HUES48 (cell line): ENCODE data around the gene DCLRE1A.
"Not testable (repeated sequence)": the region's sequence is repeated elsewhere in the genome, so short reads cannot be mapped to it uniquely, and the experiment has no call there.

Experiments used
- H3K27ac ChIP-seq: one replicate; pipeline ENCODE4 v1.7.0; 2013; ENCODE audit warnings: low read depth, low read length, inconsistent platforms
- H3K27me3 ChIP-seq: 2 replicates; pipeline ENCODE4 v1.6.1; 2013; ENCODE audit warnings: mild to moderate bottlenecking, low read length; ENCODE audit not compliant: control insufficient read depth, insufficient read depth
- H3K36me3 ChIP-seq: 2 replicates; pipeline ENCODE4 v1.6.1; 2013; ENCODE audit warnings: low read length; ENCODE audit not compliant: control insufficient read depth, insufficient read depth
- H3K4me1 ChIP-seq: 2 replicates; pipeline ENCODE4 v1.6.1; 2013; ENCODE audit warnings: mild to moderate bottlenecking, low read length; ENCODE audit not compliant: control insufficient read depth, insufficient read depth
- H3K4me3 ChIP-seq: 2 replicates; pipeline ENCODE4 v1.5.1; 2013; ENCODE audit warnings: mild to moderate bottlenecking, low read depth, low read length
- H3K9ac ChIP-seq: 2 replicates; pipeline ENCODE4 v1.6.1; 2013; ENCODE audit warnings: mild to moderate bottlenecking, low read depth, low read length, moderate library complexity
- H3K9me3 ChIP-seq: 2 replicates; pipeline ENCODE4 v1.6.1; 2013; ENCODE audit warnings: low read length; ENCODE audit not compliant: control insufficient read depth, insufficient read depth

DCLRE1A gene

GRCh38 chr10:113857210-113857609 lies 3.3 kb upstream of the DCLRE1A start:
- Histone ChIP-seq H3K27ac (no peak overlapping the region), H3K4me3 (no peak overlapping the region), H3K9ac (no peak overlapping the region)

GRCh38 chr10:113856563-113856962 lies 2.7 kb upstream of the DCLRE1A start:
- Histone ChIP-seq H3K4me1 (peaks cover 22% of the 10 kb centered on the region), H3K4me3 (peak overlapping the region; percentile 88), H3K36me3 (peaks cover 35% of the 10 kb centered on the region), H3K27ac (no peak overlapping the region), H3K27me3 (no peaks in the 10 kb centered on the region), H3K9me3 (no peaks in the 10 kb centered on the region), H3K9ac (no peak overlapping the region)

More at GRCh38 chr10:113857210-113857609, 3.3 kb upstream of the DCLRE1A start:
- no peaks in the 10 kb centered on the region for H3K27me3 ChIP-seq
- peaks cover 41% of the 10 kb centered on the region for H3K36me3 ChIP-seq
- H3K4me1 ChIP-seq, result peaks cover 22% of the 10 kb centered on the region
- H3K9me3 ChIP-seq, result no peaks in the 10 kb centered on the region

- Histone ChIP-seq H3K4me1 (peaks cover 27% of the 10 kb centered on the region), H3K27ac (peak overlapping the region; percentile 94), H3K4me3 (peak overlapping the region; percentile 88), H3K9me3 (no peaks in the 10 kb centered on the region), H3K9ac (peak overlapping the region; percentile 92), H3K27me3 (no peaks in the 10 kb centered on the region), H3K36me3 (peaks cover 19% of the 10 kb centered on the region)
Measured at GRCh38 chr10:113854761-113855588, 1.1 kb upstream of the DCLRE1A start.

- no peaks in the 10 kb centered on the region for H3K9me3 ChIP-seq
- peaks cover 27% of the 10 kb centered on the region for H3K4me1 ChIP-seq
- peaks cover 11% of the 10 kb centered on the region for H3K36me3 ChIP-seq
- H3K27ac ChIP-seq, result peak overlapping the region; percentile 94
- H3K27me3 ChIP-seq, result no peaks in the 10 kb centered on the region
- peak overlapping the region; percentile 92 for H3K9ac ChIP-seq
- peak overlapping the region; percentile 88 for H3K4me3 ChIP-seq
Measured at GRCh38 chr10:113853578-113854012, 287 bp downstream of the DCLRE1A start.

- H3K27ac ChIP-seq, result no peak overlapping the region
- H3K9me3 ChIP-seq, result no peaks in the 10 kb centered on the region
- H3K36me3 ChIP-seq, result peaks cover 26% of the 10 kb centered on the region
- H3K27me3 ChIP-seq, result no peaks in the 10 kb centered on the region
- peaks cover 12% of the 10 kb centered on the region for H3K4me1 ChIP-seq
- no peak overlapping the region for H3K9ac ChIP-seq
- H3K4me3 ChIP-seq, result no peak overlapping the region
Measured at GRCh38 chr10:113849946-113850345, 3.9 kb downstream of the DCLRE1A start.

- peaks cover 31% of the 10 kb centered on the region for H3K36me3 ChIP-seq
- H3K27me3 ChIP-seq, result no peaks in the 10 kb centered on the region
- H3K4me1 ChIP-seq, result peaks cover 14% of the 10 kb centered on the region
- H3K9ac ChIP-seq, result no peak overlapping the region
- no peaks in the 10 kb centered on the region for H3K9me3 ChIP-seq
- H3K27ac ChIP-seq, result no peak overlapping the region
- H3K4me3 ChIP-seq, result no peak overlapping the region
Measured at GRCh38 chr10:113849140-113849803, 4.6 kb downstream of the DCLRE1A start.

- no peak overlapping the region for H3K27ac ChIP-seq
- H3K9me3 ChIP-seq, result no peaks in the 10 kb centered on the region
- H3K4me1 ChIP-seq, result peaks cover 10% of the 10 kb centered on the region
- H3K4me3 ChIP-seq, result no peak overlapping the region
- peaks cover 48% of the 10 kb centered on the region for H3K36me3 ChIP-seq
- H3K27me3 ChIP-seq, result no peaks in the 10 kb centered on the region
- no peak overlapping the region for H3K9ac ChIP-seq
Measured at GRCh38 chr10:113846036-113846435, 7.8 kb downstream of the DCLRE1A start.

- H3K4me3 ChIP-seq, result no peak overlapping the region
- no peak overlapping the region for H3K9ac ChIP-seq
- peaks cover 50% of the 10 kb centered on the region for H3K36me3 ChIP-seq
Measured at GRCh38 chr10:113843972-113844485, 9.9 kb downstream of the DCLRE1A start.

GRCh38 chr10:113842171-113842570 lies 11.7 kb downstream of the DCLRE1A start:
- peaks cover 50% of the 10 kb centered on the region for H3K36me3 ChIP-seq
- no peak overlapping the region for H3K27ac ChIP-seq
- no peak overlapping the region for H3K9ac ChIP-seq
- no peaks in the 10 kb centered on the region for H3K27me3 ChIP-seq
- H3K9me3 ChIP-seq, result no peaks in the 10 kb centered on the region
- H3K4me1 ChIP-seq, result peaks cover 5% of the 10 kb centered on the region
- H3K4me3 ChIP-seq, result no peak overlapping the region

More at GRCh38 chr10:113843972-113844485, 9.9 kb downstream of the DCLRE1A start:
- no peak overlapping the region for H3K27ac ChIP-seq
- H3K4me1 ChIP-seq, result peaks cover 5% of the 10 kb centered on the region
- no peaks in the 10 kb centered on the region for H3K27me3 ChIP-seq
- H3K9me3 ChIP-seq, result no peaks in the 10 kb centered on the region

GRCh38 chr10:113828567-113828966 lies 25.3 kb downstream of the DCLRE1A start:
- not testable (repeated sequence) for H3K36me3 ChIP-seq, H3K9me3 ChIP-seq, H3K9ac ChIP-seq, H3K27ac ChIP-seq, H3K4me3 ChIP-seq, H3K4me1 ChIP-seq, H3K27me3 ChIP-seq

- Histone ChIP-seq H3K9ac (no peak overlapping the region), H3K27me3 (no peaks in the 10 kb centered on the region)
Measured at GRCh38 chr10:113825791-113826190, 28.1 kb downstream of the DCLRE1A start.

More at GRCh38 chr10:113825791-113826190, 28.1 kb downstream of the DCLRE1A start:
- Histone ChIP-seq H3K9me3 (no peaks in the 10 kb centered on the region), H3K4me3 (no peak overlapping the region), H3K4me1 (peaks cover 14% of the 10 kb centered on the region), H3K27ac (no peak overlapping the region), H3K36me3 (no peaks in the 10 kb centered on the region)
